Natural killer cell (primary cell): Measurements from ENCODE around the gene FRYL. TPM values are rescaled to one million over a fixed set of nuclear protein-coding genes. Genes with fewer than 3 reads are reported as not detected.
A peak's percentile ranks its signal among the peaks of the same experiment; 100 is the strongest.

Source experiments
- ATAC-seq, 3 donors: fragments of 150-1000 bp in 2 of 3; fragments of 200-7000 bp in 1 of 3; cut with Tn5 transposase; 1 replicate in 1 of 3; 2 replicates in 2 of 3; pipeline ENCODE4 v1.10.0; 2021; ENCODE audit warnings: mild to moderate bottlenecking in 2 of 3, moderate library complexity in 2 of 3
- DNase-seq, 2 donors: peaks; one replicate each; pipeline versions ENCODE4 v3.0.0 to v3.0.0-alpha.2; 2013 to 2021; ENCODE audit warnings: mixed read lengths in 1 of 2
- H3K27ac ChIP-seq: one replicate; pipeline ENCODE4 v1.5.1; 2013; ENCODE audit warnings: mild to moderate bottlenecking, low read length
- H3K27me3 ChIP-seq: one replicate; pipeline ENCODE4 v1.6.1; 2013; ENCODE audit warnings: low read length; ENCODE audit not compliant: control insufficient read depth, insufficient read depth
- H3K36me3 ChIP-seq: one replicate; pipeline ENCODE4 v1.6.1; 2013; ENCODE audit warnings: low read length; ENCODE audit not compliant: control insufficient read depth, insufficient read depth
- H3K4me1 ChIP-seq: one replicate; pipeline ENCODE4 v1.6.1; 2013; ENCODE audit warnings: low read length; ENCODE audit not compliant: control insufficient read depth, insufficient read depth
- H3K4me3 ChIP-seq: one replicate; pipeline ENCODE4 v1.5.1; 2013; ENCODE audit warnings: low read length
- H3K9me3 ChIP-seq: one replicate; pipeline ENCODE4 v1.6.1; 2013; ENCODE audit warnings: low read length; ENCODE audit not compliant: control insufficient read depth, insufficient read depth
- H3K27ac Mint-ChIP-seq, 2 donors: one replicate each; pipeline ENCODE4 v1.8.0; 2022; ENCODE audit warnings: mild to moderate bottlenecking in 2 of 2, mixed read lengths in 2 of 2, moderate library complexity in 1 of 2
- H3K27me3 Mint-ChIP-seq, 2 donors: one replicate each; pipeline ENCODE4 v1.8.0; 2022; ENCODE audit warnings: low read depth in 2 of 2, mixed read lengths in 2 of 2
- H3K36me3 Mint-ChIP-seq: one replicate; pipeline ENCODE4 v1.8.0; 2022; ENCODE audit warnings: mixed read lengths
- H3K4me1 Mint-ChIP-seq, 2 donors: one replicate each; pipeline ENCODE4 v1.8.0; 2022; ENCODE audit warnings: mixed read lengths in 2 of 2
- H3K4me3 Mint-ChIP-seq: one replicate; pipeline ENCODE4 v1.8.0; 2022; ENCODE audit warnings: mild to moderate bottlenecking, moderate library complexity, mixed read lengths
- H3K9me3 Mint-ChIP-seq, 2 donors: one replicate each; pipeline ENCODE4 v1.8.0; 2022; ENCODE audit warnings: mixed read lengths in 2 of 2
- CTCF ChIP-seq: fragments of 200-600 bp; IDR thresholded peaks from one replicate; pipeline ENCODE4 v1.8.0; 2022; ENCODE audit warnings: antibody characterized with exemption
- WGBS: methylation state at CpG from one replicate; pipeline ENCODE4 v1.1.7; 2013; ENCODE audit warnings: missing lambda C conversion rate; ENCODE audit not compliant: insufficient coverage; 5-methylcytosine and 5-hydroxymethylcytosine counted together
- intact Hi-C: fragments of 100-400 bp; cut with micrococcal nuclease; formaldehyde crosslinking; loops from one replicate; pipeline ENCODE4 v1.14.2; 2022
- total RNA-seq, 4 donors: library from RNA; stranded (reverse); fragments of 120-200 nt in 1 of 4; gene quantifications; one replicate each; pipeline versions ENCODE4 v1.2.3 to v1.2.4, GENCODE V29; 2013 to 2022

FRYL gene
- total RNA-seq, 3 donors from 2014 or later (not counting 1 experiment from before 2014, with no cell fraction given): 143 to 181 (median 146) TPM

- TF ChIP-seq CTCF: no peak
- no peak for ATAC-seq
- Histone ChIP-seq H3K9me3 (no peaks in the 10 kb centered on the region), H3K27ac (no peak overlapping the region), H3K4me3 (no peak overlapping the region), H3K36me3 (no peaks in the 10 kb centered on the region), H3K4me1 (peaks cover 19% of the 10 kb centered on the region), H3K27me3 (no peaks in the 10 kb centered on the region)
- no peaks in the 10 kb centered on the region for H3K36me3 Mint-ChIP-seq
- WGBS: 86% methylated on average over 13 of the region's 16 CpGs
- no peaks in the 10 kb centered on the region for H3K9me3 Mint-ChIP-seq
- peak overlapping the region; percentile 19 to 26 for H3K27ac Mint-ChIP-seq
- DNase-seq: no peak
- H3K4me3 Mint-ChIP-seq: no peak overlapping the region
- H3K27me3 Mint-ChIP-seq: no peaks in the 10 kb centered on the region
- H3K4me1 Mint-ChIP-seq: peaks cover 74 to 80% of the 10 kb centered on the region in 2 donors
- intact Hi-C loops: loop anchor here (5.0 to 10.0 kb wide), 2 partner anchors 33 to 50 kb away; no protein-coding TSS in a partner anchor
Measured at GRCh38 chr4:48774760-48775710, 5.0 kb downstream of the FRYL start.

GRCh38 chr4:48772556-48772955 lies 7.5 kb downstream of the FRYL start:
- intact Hi-C loops: loop anchor here (10.0 kb wide), 1 partner anchor 48 kb away; no protein-coding TSS in a partner anchor
- Mint-ChIP-seq H3K27ac (peak overlapping the region; percentile 17 to 72), H3K9me3 (no peaks in the 10 kb centered on the region), H3K27me3 (no peaks in the 10 kb centered on the region), H3K36me3 (no peaks in the 10 kb centered on the region), H3K4me1 (peaks cover 80% of the 10 kb centered on the region in 2 donors), H3K4me3 (no peak overlapping the region)
- no peak for ATAC-seq
- Histone ChIP-seq H3K4me3 (no peak overlapping the region), H3K27me3 (no peaks in the 10 kb centered on the region), H3K9me3 (no peaks in the 10 kb centered on the region), H3K27ac (no peak overlapping the region), H3K36me3 (no peaks in the 10 kb centered on the region), H3K4me1 (peaks cover 14% of the 10 kb centered on the region)
- no peak for TF ChIP-seq CTCF
- WGBS: 78% methylated on average over 3 of the region's 3 CpGs
- no peak for DNase-seq

- no peaks in the 10 kb centered on the region for H3K36me3 Mint-ChIP-seq
- no peaks in the 10 kb centered on the region for H3K27me3 ChIP-seq
- no peak for DNase-seq
- H3K4me3 ChIP-seq: no peak overlapping the region
- H3K4me1 Mint-ChIP-seq: peaks cover 65 to 66% of the 10 kb centered on the region in 2 donors
- no peak overlapping the region for H3K4me3 Mint-ChIP-seq
- no peaks in the 10 kb centered on the region for H3K9me3 ChIP-seq
- H3K36me3 ChIP-seq: no peaks in the 10 kb centered on the region
- H3K27ac Mint-ChIP-seq: peak overlapping the region; percentile 23 to 51
- intact Hi-C loops: no loop called here
- H3K27ac ChIP-seq: no peak overlapping the region
- 89% methylated on average over 11 of the region's 12 CpGs for WGBS
- H3K4me1 ChIP-seq: peaks cover 8% of the 10 kb centered on the region
- H3K27me3 Mint-ChIP-seq: no peaks in the 10 kb centered on the region
- ATAC-seq: no peak
- H3K9me3 Mint-ChIP-seq: no peaks in the 10 kb centered on the region
- TF ChIP-seq CTCF: no peak
Measured at GRCh38 chr4:48767055-48767929, 12.8 kb downstream of the FRYL start.
